ENCODE results near the gene LRRC41. TPM values are rescaled to one million over a fixed set of nuclear protein-coding genes. Genes with fewer than 3 reads are reported as not detected.
"Not testable (repeated sequence)": the region's sequence is repeated elsewhere in the genome, so short reads cannot be mapped to it uniquely, and the experiment has no call there.

The LRRC41 gene
- total and polyA plus RNA-seq, 4 donors, result 22.0 to 58.4 (median 27.7) TPM

DNA sequence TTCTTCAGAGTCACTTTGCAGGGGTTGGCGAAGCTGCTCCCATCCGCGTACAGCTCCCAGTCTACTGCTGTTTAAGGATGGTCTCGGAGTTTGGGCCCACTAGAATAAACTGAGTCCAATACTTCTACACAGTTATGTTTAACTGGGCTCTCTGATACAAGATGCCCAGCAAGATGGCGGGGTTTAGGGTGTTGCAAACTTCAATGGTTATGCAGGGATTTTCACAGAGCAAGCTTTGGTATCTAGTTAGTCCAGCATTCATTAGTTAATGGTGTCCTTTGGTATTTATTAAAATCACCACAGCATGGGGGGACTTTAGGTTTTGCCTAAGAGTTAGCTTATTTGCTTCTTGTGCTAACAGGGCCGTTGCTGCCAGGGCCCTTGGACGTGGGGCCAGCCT lies 24.8 kb upstream of the LRRC41 start:
- H3K9ac ChIP-seq (ENCODE audit: low read depth in 1 of 2, low read length in 2 of 2); H3K9me3 ChIP-seq (ENCODE audit: control insufficient read depth in 4 of 4, low read length in 3 of 4); DNase-seq (ENCODE audit: low spot score); H3K27ac ChIP-seq (ENCODE audit: low read depth in 1 of 2, low read length in 2 of 2); H3K27me3 ChIP-seq (ENCODE audit: control insufficient read depth in 4 of 4, insufficient read depth in 4 of 4, low read length in 3 of 4); H3K4me1 ChIP-seq (ENCODE audit: control insufficient read depth in 4 of 4, insufficient read depth in 4 of 4, low read length in 3 of 4); H3K36me3 ChIP-seq (ENCODE audit: control insufficient read depth in 4 of 4, insufficient read depth in 3 of 4, low read depth in 1 of 4, low read length in 3 of 4); H3K4me3 ChIP-seq (ENCODE audit: low read depth in 1 of 3, low read length in 3 of 3): not testable (repeated sequence)
- 97% methylated on average over 7 of the region's 7 CpGs for WGBS

GRCh38 chr1:46325285-46326076 lies 22.1 kb upstream of the LRRC41 start:
- H3K4me3 ChIP-seq (ENCODE audit: low read depth in 1 of 3, low read length in 3 of 3); H3K9ac ChIP-seq (ENCODE audit: low read depth in 1 of 2, low read length in 2 of 2); H3K36me3 ChIP-seq (ENCODE audit: control insufficient read depth in 4 of 4, insufficient read depth in 3 of 4, low read depth in 1 of 4, low read length in 3 of 4); H3K9me3 ChIP-seq (ENCODE audit: control insufficient read depth in 4 of 4, low read length in 3 of 4); H3K4me1 ChIP-seq (ENCODE audit: control insufficient read depth in 4 of 4, insufficient read depth in 4 of 4, low read length in 3 of 4); DNase-seq (ENCODE audit: low spot score); H3K27ac ChIP-seq (ENCODE audit: low read depth in 1 of 2, low read length in 2 of 2); H3K27me3 ChIP-seq (ENCODE audit: control insufficient read depth in 4 of 4, insufficient read depth in 4 of 4, low read length in 3 of 4): not testable (repeated sequence)
- 91% methylated on average over 11 of the region's 11 CpGs for WGBS

- not testable (repeated sequence) for H3K27me3 ChIP-seq (ENCODE audit: control insufficient read depth in 4 of 4, insufficient read depth in 4 of 4, low read length in 3 of 4); H3K4me1 ChIP-seq (ENCODE audit: control insufficient read depth in 4 of 4, insufficient read depth in 4 of 4, low read length in 3 of 4); H3K36me3 ChIP-seq (ENCODE audit: control insufficient read depth in 4 of 4, insufficient read depth in 3 of 4, low read depth in 1 of 4, low read length in 3 of 4); H3K4me3 ChIP-seq (ENCODE audit: low read depth in 1 of 3, low read length in 3 of 3); H3K27ac ChIP-seq (ENCODE audit: low read depth in 1 of 2, low read length in 2 of 2); H3K9ac ChIP-seq (ENCODE audit: low read depth in 1 of 2, low read length in 2 of 2); DNase-seq (ENCODE audit: low spot score); H3K9me3 ChIP-seq (ENCODE audit: control insufficient read depth in 4 of 4, low read length in 3 of 4)
- WGBS, result 96% methylated on average over 6 of the region's 6 CpGs
Measured at GRCh38 chr1:46322191-46322590, 18.8 kb upstream of the LRRC41 start.

- not testable (repeated sequence) for H3K27ac ChIP-seq (ENCODE audit: low read depth in 1 of 2, low read length in 2 of 2); H3K27me3 ChIP-seq (ENCODE audit: control insufficient read depth in 4 of 4, insufficient read depth in 4 of 4, low read length in 3 of 4); H3K4me1 ChIP-seq (ENCODE audit: control insufficient read depth in 4 of 4, insufficient read depth in 4 of 4, low read length in 3 of 4); H3K9me3 ChIP-seq (ENCODE audit: control insufficient read depth in 4 of 4, low read length in 3 of 4); H3K4me3 ChIP-seq (ENCODE audit: low read depth in 1 of 3, low read length in 3 of 3); DNase-seq (ENCODE audit: low spot score); H3K9ac ChIP-seq (ENCODE audit: low read depth in 1 of 2, low read length in 2 of 2)
- 91% methylated on average over 11 of the region's 13 CpGs for WGBS
- H3K36me3 ChIP-seq (ENCODE audit: control insufficient read depth in 4 of 4, insufficient read depth in 3 of 4, low read depth in 1 of 4, low read length in 3 of 4), result peaks cover 2 to 14% (median 12%) of the 10 kb centered on the region in 4 donors
Measured at GRCh38 chr1:46319960-46320914, 16.8 kb upstream of the LRRC41 start.

DNA sequence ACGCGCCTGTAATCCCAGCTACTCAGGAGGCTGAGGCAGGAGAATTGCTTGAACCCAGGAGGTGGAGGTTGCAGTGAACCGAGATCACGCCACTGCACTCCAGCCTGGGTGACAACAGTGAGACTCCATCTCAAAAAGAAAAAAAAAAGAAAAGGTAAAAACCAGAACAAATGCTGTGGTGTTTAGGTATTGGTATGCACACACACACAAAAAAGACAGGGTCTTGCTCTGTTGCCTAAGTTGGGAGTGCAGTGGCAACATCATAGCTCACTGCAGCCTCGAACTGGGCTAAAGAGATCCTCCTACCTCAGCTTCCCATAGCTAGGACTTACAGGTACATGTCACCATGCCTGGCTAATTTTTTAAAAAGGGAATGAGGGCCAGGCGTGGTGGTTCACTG lies 15.9 kb upstream of the LRRC41 start:
- not testable (repeated sequence) for H3K9ac ChIP-seq (ENCODE audit: low read depth in 1 of 2, low read length in 2 of 2); H3K4me1 ChIP-seq (ENCODE audit: control insufficient read depth in 4 of 4, insufficient read depth in 4 of 4, low read length in 3 of 4); H3K9me3 ChIP-seq (ENCODE audit: control insufficient read depth in 4 of 4, low read length in 3 of 4); H3K27ac ChIP-seq (ENCODE audit: low read depth in 1 of 2, low read length in 2 of 2); H3K27me3 ChIP-seq (ENCODE audit: control insufficient read depth in 4 of 4, insufficient read depth in 4 of 4, low read length in 3 of 4); H3K4me3 ChIP-seq (ENCODE audit: low read depth in 1 of 3, low read length in 3 of 3); DNase-seq (ENCODE audit: low spot score)
- 95% methylated on average over 6 of the region's 6 CpGs for WGBS
- peaks cover 2 to 21% (median 14%) of the 10 kb centered on the region in 4 donors for H3K36me3 ChIP-seq (ENCODE audit: control insufficient read depth in 4 of 4, insufficient read depth in 3 of 4, low read depth in 1 of 4, low read length in 3 of 4)

Measured in liver (tissue), 9 donors.